ENCODE results near the gene KCNK17. TPM values are rescaled to one million over a fixed set of nuclear protein-coding genes. Genes with fewer than 3 reads are reported as not detected.
A peak's percentile ranks its signal among the peaks of the same experiment; 100 is the strongest.

The KCNK17 gene
- total RNA-seq, 2 donors from 2014 or later: 0.37 TPM; not detected in 1

DNA sequence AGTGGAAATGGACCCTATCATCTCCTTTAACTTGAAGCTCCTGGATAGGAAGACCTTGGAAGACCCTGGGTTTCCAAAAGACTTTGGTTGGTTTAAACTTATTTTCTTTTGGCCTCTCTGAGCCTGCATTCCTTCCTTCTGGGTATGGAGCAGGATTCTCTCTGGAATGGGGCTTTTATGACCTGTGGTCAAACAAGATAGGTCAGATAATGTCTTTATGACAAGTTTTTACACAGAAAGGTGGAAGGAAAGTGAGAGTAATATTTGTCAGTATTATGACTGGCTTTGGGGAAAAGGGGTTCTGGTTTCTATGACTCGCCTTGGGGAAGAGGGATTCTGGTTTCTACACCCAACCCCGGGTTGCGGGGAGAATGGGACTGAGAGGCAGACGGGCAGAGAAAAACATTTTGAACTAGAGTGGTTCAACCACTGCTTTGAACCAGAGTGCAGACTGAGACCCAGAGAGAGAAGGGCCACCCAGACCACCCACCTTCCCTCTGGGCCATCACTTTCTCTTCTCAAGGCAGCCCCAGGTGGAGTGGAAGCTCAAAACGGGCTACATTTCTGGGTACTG lies 47.4 kb downstream of the KCNK17 start:
- no peaks in the 10 kb centered on the region for H3K9me3 ChIP-seq (ENCODE audit: control insufficient read depth, low read length)
- Mint-ChIP-seq H3K27ac (no peak overlapping the region), H3K36me3 (ENCODE audit: low read depth) (no peaks in the 10 kb centered on the region), H3K9me3 (peaks cover 1% of the 10 kb centered on the region), H3K4me1 (peaks cover 10% of the 10 kb centered on the region), H3K27me3 (ENCODE audit: insufficient read depth) (no peaks in the 10 kb centered on the region), H3K4me3 (no peak overlapping the region)
- no peaks in the 10 kb centered on the region for H3K4me1 ChIP-seq (ENCODE audit: control insufficient read depth, insufficient read depth, low read length)
- no peak overlapping the region for H3K27ac ChIP-seq (ENCODE audit: low read depth, low read length)
- no peaks in the 10 kb centered on the region for H3K36me3 ChIP-seq (ENCODE audit: control insufficient read depth, insufficient read depth, low read length)
- DNase-seq: no peak
- H3K9ac ChIP-seq (ENCODE audit: extremely low read depth, low read length, poor library complexity, severe bottlenecking): no peak overlapping the region
- WGBS, 2 experiments (ENCODE audit: insufficient coverage in 1 of 2, insufficient read length in 1 of 2): 90 to 100% methylated on average over 2 to 5 of the region's 5 CpGs
- H3K27me3 ChIP-seq (ENCODE audit: control insufficient read depth, insufficient read depth, low read length, poor library complexity, severe bottlenecking): no peaks in the 10 kb centered on the region
- no peak overlapping the region for H3K4me3 ChIP-seq (ENCODE audit: low read length)
- TF ChIP-seq, protein P1, sequence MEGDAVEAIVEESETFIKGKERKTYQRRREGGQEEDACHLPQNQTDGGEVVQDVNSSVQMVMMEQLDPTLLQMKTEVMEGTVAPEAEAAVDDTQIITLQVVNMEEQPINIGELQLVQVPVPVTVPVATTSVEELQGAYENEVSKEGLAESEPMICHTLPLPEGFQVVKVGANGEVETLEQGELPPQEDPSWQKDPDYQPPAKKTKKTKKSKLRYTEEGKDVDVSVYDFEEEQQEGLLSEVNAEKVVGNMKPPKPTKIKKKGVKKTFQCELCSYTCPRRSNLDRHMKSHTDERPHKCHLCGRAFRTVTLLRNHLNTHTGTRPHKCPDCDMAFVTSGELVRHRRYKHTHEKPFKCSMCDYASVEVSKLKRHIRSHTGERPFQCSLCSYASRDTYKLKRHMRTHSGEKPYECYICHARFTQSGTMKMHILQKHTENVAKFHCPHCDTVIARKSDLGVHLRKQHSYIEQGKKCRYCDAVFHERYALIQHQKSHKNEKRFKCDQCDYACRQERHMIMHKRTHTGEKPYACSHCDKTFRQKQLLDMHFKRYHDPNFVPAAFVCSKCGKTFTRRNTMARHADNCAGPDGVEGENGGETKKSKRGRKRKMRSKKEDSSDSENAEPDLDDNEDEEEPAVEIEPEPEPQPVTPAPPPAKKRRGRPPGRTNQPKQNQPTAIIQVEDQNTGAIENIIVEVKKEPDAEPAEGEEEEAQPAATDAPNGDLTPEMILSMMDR (conservative IDR thresholded peaks at IDR 0.05): no peak

DNA sequence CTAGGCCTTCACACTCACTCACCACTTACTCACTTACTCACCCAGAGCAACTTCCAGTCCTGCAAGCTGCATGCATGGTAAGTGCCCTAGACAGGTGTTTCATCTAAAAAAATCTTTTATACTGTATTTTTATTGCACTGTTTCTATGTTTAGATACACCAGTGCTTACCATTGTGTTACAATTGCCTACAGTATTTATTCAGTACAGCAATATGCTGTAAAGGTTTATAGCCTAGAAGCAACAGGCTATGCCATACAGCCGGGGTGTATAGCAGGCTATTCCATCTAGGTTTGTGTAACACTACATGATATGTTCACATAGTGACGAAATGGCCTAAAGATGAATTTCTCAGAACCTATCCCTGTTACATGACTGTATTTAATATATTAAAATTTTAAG lies 47.8 kb downstream of the KCNK17 start:
- H3K4me1 Mint-ChIP-seq: peaks cover 10% of the 10 kb centered on the region
- no peaks in the 10 kb centered on the region for H3K36me3 Mint-ChIP-seq (ENCODE audit: low read depth)
- Histone ChIP-seq H3K27ac (ENCODE audit: low read depth, low read length) (no peak overlapping the region), H3K9me3 (ENCODE audit: control insufficient read depth, low read length) (no peaks in the 10 kb centered on the region), H3K9ac (ENCODE audit: extremely low read depth, low read length, poor library complexity, severe bottlenecking) (no peak overlapping the region), H3K36me3 (ENCODE audit: control insufficient read depth, insufficient read depth, low read length) (no peaks in the 10 kb centered on the region), H3K4me3 (ENCODE audit: low read length) (no peak overlapping the region), H3K4me1 (ENCODE audit: control insufficient read depth, insufficient read depth, low read length) (no peaks in the 10 kb centered on the region), H3K27me3 (ENCODE audit: control insufficient read depth, insufficient read depth, low read length, poor library complexity, severe bottlenecking) (no peaks in the 10 kb centered on the region)
- peaks cover 1% of the 10 kb centered on the region for H3K9me3 Mint-ChIP-seq
- TF ChIP-seq, protein P1 (conservative IDR thresholded peaks at IDR 0.05): no peak
- no peaks in the 10 kb centered on the region for H3K27me3 Mint-ChIP-seq (ENCODE audit: insufficient read depth)
- no peak for DNase-seq
- no peak overlapping the region for H3K4me3 Mint-ChIP-seq
- 97% methylated on average over 2 of the region's 2 CpGs; no CpG with 5 or more reads in 1 of the 2 experiments for WGBS, 2 experiments (ENCODE audit: insufficient coverage in 1 of 2, insufficient read length in 1 of 2)
- no peak overlapping the region for H3K27ac Mint-ChIP-seq

- Histone ChIP-seq H3K9me3 (ENCODE audit: control insufficient read depth, low read length) (no peaks in the 10 kb centered on the region), H3K4me3 (ENCODE audit: low read length) (no peak overlapping the region), H3K27ac (ENCODE audit: low read depth, low read length) (no peak overlapping the region), H3K27me3 (ENCODE audit: control insufficient read depth, insufficient read depth, low read length, poor library complexity, severe bottlenecking) (no peaks in the 10 kb centered on the region), H3K9ac (ENCODE audit: extremely low read depth, low read length, poor library complexity, severe bottlenecking) (no peak overlapping the region), H3K4me1 (ENCODE audit: control insufficient read depth, insufficient read depth, low read length) (no peaks in the 10 kb centered on the region), H3K36me3 (ENCODE audit: control insufficient read depth, insufficient read depth, low read length) (no peaks in the 10 kb centered on the region)
- WGBS, 2 experiments (ENCODE audit: insufficient coverage in 1 of 2, insufficient read length in 1 of 2): 74% methylated on average over 3 of the region's 5 CpGs; no CpG with 5 or more reads in 1 of the 2 experiments
- peaks cover 6% of the 10 kb centered on the region for H3K4me1 Mint-ChIP-seq
- TF ChIP-seq, protein P1 (conservative IDR thresholded peaks at IDR 0.05): no peak
- no peak overlapping the region for H3K4me3 Mint-ChIP-seq
- no peak for DNase-seq
- H3K27ac Mint-ChIP-seq: peak overlapping the region; percentile 37
- no peaks in the 10 kb centered on the region for H3K36me3 Mint-ChIP-seq (ENCODE audit: low read depth)
- H3K27me3 Mint-ChIP-seq (ENCODE audit: insufficient read depth): no peaks in the 10 kb centered on the region
- peaks cover 1% of the 10 kb centered on the region for H3K9me3 Mint-ChIP-seq
Measured at GRCh38 chr6:39263303-39264037, 50.7 kb downstream of the KCNK17 start.

Measured in endodermal cell (in vitro differentiated cells).